Pancreas (tissue), 10 donors: ENCODE measurements around the gene AGXT. TPM values are rescaled to one million over a fixed set of nuclear protein-coding genes. Genes with fewer than 3 reads are reported as not detected.

Source experiments
- ATAC-seq, 4 donors: fragments of 200-7000 bp; cut with Tn5 transposase; one replicate each; pipeline versions ENCODE4 v1.8.0 to v1.9.1; 2020; ENCODE audit warnings: mild to moderate bottlenecking in 4 of 4, moderate library complexity in 4 of 4
- DNase-seq, 6 donors: peaks; one replicate each; pipeline ENCODE4 v3.0.0-alpha.2; 2020
- FAIRE-seq: peaks from 2 replicates; lab custom pipeline; 2012; peaks lifted over from hg19 to GRCh38; lab: Jason Lieb, UNC
- H3K27ac ChIP-seq, 4 donors: fragments of 200-600 bp; sonication (generic); 1 replicate in 3 of 4; 2 replicates in 1 of 4; pipeline versions ENCODE4 v1.5.0 to v1.8.0; 2020
- H3K27me3 ChIP-seq, 4 donors: fragments of 200-600 bp; one replicate each; pipeline ENCODE4 v1.8.0; 2021
- H3K36me3 ChIP-seq, 3 donors: fragments of 200-600 bp; sonication (generic) in 1 of 3; one replicate each; pipeline versions ENCODE4 v1.5.0 to v1.8.0; 2020 to 2021
- H3K4me1 ChIP-seq, 3 donors: fragments of 200-600 bp; one replicate each; pipeline ENCODE4 v1.8.0; 2021
- H3K4me3 ChIP-seq, 4 donors: fragments of 200-600 bp; sonication (generic) in 2 of 4; one replicate each; pipeline versions ENCODE4 v1.5.0 to v1.8.0; 2020 to 2021
- H3K9me3 ChIP-seq, 4 donors: fragments of 200-600 bp; one replicate each; pipeline ENCODE4 v1.8.0; 2021
- CTCF ChIP-seq, 4 donors: fragments of 200-600 bp; sonication (generic) in 3 of 4; IDR thresholded peaks; one replicate each; pipeline versions ENCODE4 v1.5.0 to v1.8.0; 2021; ENCODE audit warnings: antibody characterized with exemption in 4 of 4
- WGBS, 2 donors: extraction: QIAGEN DNeasy Blood & Tissue Kit; methylation state at CpG; one replicate each; pipeline ENCODE4 v1.1.7; 2013; 5-methylcytosine and 5-hydroxymethylcytosine counted together
- intact Hi-C, 3 donors: fragments of 100-400 bp; cut with DNase I; formaldehyde crosslinking; loops; one replicate each; pipeline versions ENCODE4 v1.11.1 to v1.14.2; 2022
- polyA plus RNA-seq, 2 donors: library from polyadenylated mRNA; stranded (reverse); fragments of 200-250 nt; gene quantifications; one replicate each; pipeline ENCODE4 v1.2.3, GENCODE V29; 2013
- total RNA-seq, 6 donors: library from RNA; stranded (reverse); fragmentation: NEBNext Ultra II Directional in 4 of 6; extraction: Animal tissue kit (Norgen Biotek cat#: 25700) in 4 of 6; gene quantifications; one replicate each; pipeline versions ENCODE4 v1.2.1 to v1.2.4, GENCODE V29; 2021 to 2023
- donor health status: healthy with polysubstance abuse.
- donor health status: DM: no; HTN: no; CAD: no; lungs with moderate emphysema.
- donor health status: DM: no; HTN: no; CAD: no.
- donor health status: control.
- donor health status: control.
- donor health status: Bipolar disorder and iron deficiency.
- donor health status: DM: yes; HTN: yes; CAD: no.
- donor health status: DM: no; HTN: no; CAD: no.
- donor health status: DM: no; HTN: no; CAD: no.
- donor health status: DM: yes; HTN: yes; CAD: no.

The AGXT gene
- total and polyA plus RNA-seq, 8 donors, result 0.07 to 0.76 (median 0.08) TPM; not detected in 5

GRCh38 chr2:240921995-240922244, 53.3 kb downstream of the AGXT start:
- 62 to 91% methylated on average over 1 of the region's 1 CpG for WGBS, 2 donors
- no peaks in the 10 kb centered on the region for H3K9me3 ChIP-seq
- H3K27me3 ChIP-seq, result no peaks in the 10 kb centered on the region
- no peak overlapping the region for H3K27ac ChIP-seq
- no peaks in the 10 kb centered on the region for H3K4me1 ChIP-seq
- ATAC-seq (no peak), FAIRE-seq (no peak), DNase-seq (no peak)
- intact Hi-C loops, result no loop called here
- no peaks in the 10 kb centered on the region for H3K36me3 ChIP-seq
- H3K4me3 ChIP-seq, result no peak overlapping the region
- TF ChIP-seq CTCF (IDR thresholded peaks at IDR 0.05), result no peak

GRCh38 chr2:240922245-240922981, 53.8 kb downstream of the AGXT start:
- peak in 5 of 6 donors; percentile 7 to 73 (median 18) for DNase-seq
- no peaks in the 10 kb centered on the region for H3K4me1 ChIP-seq
- no peak for FAIRE-seq

GRCh38 chr2:240922982-240923537, 54.4 kb downstream of the AGXT start:
- intact Hi-C loops, result no loop called here
- peak in 4 of 6 donors; percentile 5 to 39 (median 14) for DNase-seq
- no peak for TF ChIP-seq CTCF (IDR thresholded peaks at IDR 0.05)
- Histone ChIP-seq H3K4me1 (no peaks in the 10 kb centered on the region), H3K27ac (no peak overlapping the region), H3K4me3 (no peak overlapping the region), H3K36me3 (no peaks in the 10 kb centered on the region), H3K27me3 (no peaks in the 10 kb centered on the region), H3K9me3 (no peaks in the 10 kb centered on the region)
- no peak for ATAC-seq
- FAIRE-seq, result no peak
- 44 to 48% methylated on average over 13 to 15 of the region's 15 CpGs for WGBS, 2 donors

More at GRCh38 chr2:240922245-240922981, 53.8 kb downstream of the AGXT start:
- 66 to 80% methylated on average over 17 to 18 of the region's 18 CpGs for WGBS, 2 donors
- no peak for ATAC-seq
- Histone ChIP-seq H3K27ac (no peak overlapping the region), H3K36me3 (no peaks in the 10 kb centered on the region), H3K9me3 (no peaks in the 10 kb centered on the region), H3K4me3 (no peak overlapping the region), H3K27me3 (no peaks in the 10 kb centered on the region)
- TF ChIP-seq CTCF (IDR thresholded peaks at IDR 0.05), result no peak
- intact Hi-C loops, result no loop called here

GRCh38 chr2:240925191-240925567, 56.6 kb downstream of the AGXT start:
- WGBS, 2 donors, result 91% methylated on average over 14 of the region's 14 CpGs
- no peaks in the 10 kb centered on the region for H3K9me3 ChIP-seq
- no peak for ATAC-seq

More at GRCh38 chr2:240925191-240925567, 56.6 kb downstream of the AGXT start:
- no peak for TF ChIP-seq CTCF (IDR thresholded peaks at IDR 0.05)
- Histone ChIP-seq H3K4me3 (no peak overlapping the region), H3K36me3 (no peaks in the 10 kb centered on the region), H3K27me3 (no peaks in the 10 kb centered on the region), H3K4me1 (no peaks in the 10 kb centered on the region), H3K27ac (no peak overlapping the region)
- peak in 5 of 6 donors; percentile 7 to 73 (median 24) for DNase-seq
- intact Hi-C loops, result no loop called here
- no peak for FAIRE-seq
